HuH-7.5 (cell line): ENCODE measurements around the gene SCO2.

Experiments
- DNase-seq: peaks from one replicate; pipeline ENCODE4 v3.0.0; 2011; ENCODE audit warnings: low spot score

The SCO2 gene

GRCh38 chr22:50498322-50498890 is 27.0 kb downstream of the SCO2 start:
- peak; percentile 90 for DNase-seq

DNA sequence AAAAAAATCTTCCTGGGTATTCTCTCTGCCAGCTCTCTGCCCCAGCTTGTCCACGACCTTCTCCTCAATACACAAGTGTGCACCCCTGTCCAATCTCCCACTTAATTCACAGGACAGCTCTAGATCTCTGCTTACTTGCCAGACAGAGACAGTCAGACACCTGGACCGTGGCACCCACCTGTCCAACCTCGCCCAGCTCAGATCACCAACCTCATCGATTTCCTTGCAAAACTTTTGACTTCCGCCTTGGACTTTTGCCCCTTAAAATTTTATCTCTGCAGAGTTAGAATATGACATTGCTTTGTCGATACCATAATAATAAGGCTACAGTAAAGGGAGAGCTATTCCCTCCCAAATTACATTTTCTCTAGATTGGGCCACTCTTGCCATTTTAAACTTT is 28.3 kb downstream of the SCO2 start:
- no peak for DNase-seq

DNA sequence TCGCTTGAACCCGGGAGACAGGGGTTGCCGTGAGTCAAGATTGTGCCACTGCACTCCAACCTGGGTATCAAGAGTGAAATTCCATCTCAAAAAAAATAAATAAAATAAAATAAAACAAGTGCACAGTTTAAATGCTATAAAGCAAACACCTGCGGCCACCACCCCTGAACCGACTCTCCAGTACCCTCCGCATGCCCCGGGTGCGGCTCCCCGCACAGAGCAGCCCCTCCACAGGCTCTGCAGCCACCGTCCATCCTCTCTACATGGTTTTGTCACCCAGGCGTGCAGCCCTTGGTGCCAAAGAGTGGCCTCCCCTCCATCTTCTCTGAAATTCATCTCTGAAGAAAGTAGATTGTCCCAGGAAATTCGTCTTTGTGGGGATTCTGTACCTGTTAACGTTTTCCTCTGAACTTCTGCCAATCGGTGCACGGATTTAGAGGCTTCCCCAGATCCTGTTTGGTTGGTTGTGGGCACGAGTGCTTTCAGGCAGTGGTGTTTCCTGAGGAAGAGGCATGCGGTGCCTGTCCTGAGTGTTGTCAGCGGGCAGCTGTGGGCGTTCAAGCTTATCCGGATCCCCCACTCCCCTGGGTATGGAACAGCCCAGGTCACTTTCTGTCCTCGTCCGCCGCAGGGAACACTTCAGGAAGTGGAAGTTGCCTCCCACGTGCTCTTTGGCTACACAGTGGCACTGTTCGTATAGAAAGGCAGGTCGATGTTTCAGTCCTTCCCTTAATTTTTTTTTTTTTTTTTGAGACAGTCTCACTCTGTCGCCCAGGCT is 34.7 kb downstream of the SCO2 start:
- DNase-seq: no peak

GRCh38 chr22:50489363-50490243 is 35.8 kb downstream of the SCO2 start:
- DNase-seq: no peak

- DNase-seq: no peak
Observed at GRCh38 chr22:50488886-50489285, 36.5 kb downstream of the SCO2 start.

DNA sequence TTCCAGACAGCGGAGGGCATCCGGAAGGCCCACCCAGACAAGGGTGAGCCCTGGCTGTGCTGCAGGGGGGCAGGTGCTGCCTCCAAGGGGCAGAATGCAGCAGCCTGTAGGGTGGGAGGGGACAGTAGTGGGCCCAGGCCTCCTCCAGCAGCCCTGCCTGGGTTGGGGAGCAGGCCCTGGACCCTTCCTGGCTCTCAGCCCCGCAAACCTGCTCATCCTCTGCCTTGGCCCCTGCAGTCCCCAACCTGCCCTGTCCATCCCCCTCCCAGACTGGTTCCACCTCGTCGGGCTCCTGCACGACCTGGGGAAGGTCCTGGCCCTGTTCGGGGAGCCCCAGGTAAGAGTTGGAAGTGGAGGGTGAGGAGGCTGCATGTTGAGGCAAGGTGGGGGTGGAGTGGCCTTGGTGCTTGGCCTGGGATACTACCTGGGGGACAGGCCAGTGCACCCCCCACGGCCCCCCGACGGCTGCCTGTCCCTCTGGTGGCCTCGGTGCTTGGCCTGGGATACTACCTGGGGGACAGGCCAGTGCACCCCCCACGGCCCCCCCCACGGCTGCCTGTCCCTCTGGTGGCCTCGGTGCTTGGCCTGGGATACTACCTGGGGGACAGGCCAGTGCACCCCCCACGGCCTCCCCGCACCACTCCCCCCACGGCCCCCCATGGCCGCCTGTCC is 37.3 kb downstream of the SCO2 start:
- DNase-seq: no peak

- no peak for DNase-seq
Observed at GRCh38 chr22:50487290-50488005, 38.0 kb downstream of the SCO2 start.

DNA sequence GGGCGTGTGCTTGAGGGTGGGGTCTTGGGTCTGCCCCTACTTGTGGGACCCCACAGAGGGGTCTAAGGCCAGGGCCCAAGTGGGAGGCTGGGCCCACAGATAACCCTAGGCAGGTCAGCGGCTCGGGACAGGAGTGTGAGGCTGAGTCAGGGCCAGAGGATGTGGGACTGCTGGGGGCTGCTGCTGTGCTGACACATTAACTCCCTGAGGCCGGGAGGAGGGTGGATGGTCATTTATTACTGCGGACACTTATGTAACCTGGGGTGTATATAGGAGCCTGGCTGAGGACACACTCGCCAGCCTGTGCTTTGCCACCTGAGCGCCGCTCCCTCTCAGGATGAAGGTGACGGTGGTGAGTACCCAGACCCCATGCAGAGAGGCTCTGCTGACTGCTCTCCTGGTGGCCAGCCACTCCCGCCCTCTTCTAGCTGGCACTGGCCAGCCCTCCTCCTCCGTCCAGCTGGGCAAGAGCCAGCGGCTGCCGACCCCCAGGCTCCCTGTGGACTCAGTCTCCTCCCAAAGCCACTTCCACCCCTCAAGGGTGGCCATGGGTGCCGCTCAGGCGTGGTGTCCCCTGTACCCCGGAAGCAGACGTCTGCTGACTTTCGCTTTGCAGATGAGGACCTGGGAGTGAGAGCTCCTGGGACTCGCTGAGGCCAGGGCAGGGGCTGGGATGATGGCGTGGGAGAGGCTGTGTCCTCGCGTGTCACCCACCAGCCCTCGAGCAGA is 38.7 kb downstream of the SCO2 start, which contains the start of gene MIOX:
Gene MIOX, plus strand, starts transcription at position 299 of the 729 bp plus-strand sequence. Its CDS starts 39 bp downstream, at position 338.
- DNase-seq: no peak

DNA sequence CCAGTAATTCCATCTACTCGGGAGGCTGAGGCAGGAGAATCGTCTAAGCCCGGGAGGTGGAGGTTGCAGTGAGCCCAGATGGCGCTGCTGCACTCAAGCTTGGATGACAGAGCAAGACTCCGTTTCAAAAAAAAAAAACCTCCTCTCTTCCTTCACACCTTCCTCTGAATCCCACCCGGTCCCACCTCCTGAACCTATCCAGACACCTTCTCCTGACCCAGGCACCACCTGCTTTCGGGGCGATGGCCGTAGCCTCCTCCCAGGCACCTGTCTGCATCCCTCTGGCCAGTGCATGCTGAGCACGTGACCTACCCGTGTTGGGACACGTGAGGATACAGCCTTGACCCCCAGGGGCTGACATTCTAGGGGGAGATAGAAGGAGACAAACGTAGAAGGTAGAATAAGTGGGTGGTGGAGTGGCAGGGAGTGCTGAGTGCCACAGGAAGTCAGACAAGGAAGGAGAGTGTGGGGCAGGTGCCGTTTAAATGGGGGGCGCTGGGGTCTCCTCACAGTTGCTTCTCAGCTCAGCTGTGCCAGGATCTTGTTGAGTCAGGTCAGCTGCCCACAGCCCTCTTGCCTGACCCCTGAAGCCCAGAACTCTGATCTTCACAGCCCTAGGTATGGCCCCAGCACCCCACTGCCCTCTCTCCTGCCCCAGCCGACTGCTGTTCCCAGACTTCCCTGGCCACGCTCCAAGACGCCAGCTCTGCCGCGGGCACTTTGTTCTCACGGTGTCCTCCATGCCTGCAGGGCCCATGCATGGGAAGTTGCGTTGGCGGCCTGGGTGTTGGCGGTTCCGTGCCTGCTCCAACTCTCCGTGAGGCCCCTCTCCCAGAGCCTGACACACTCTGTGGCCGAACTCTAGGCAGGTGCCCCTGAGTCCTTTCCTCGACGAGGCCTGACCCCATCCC is 39.9 kb downstream of the SCO2 start:
- DNase-seq: no peak

- DNase-seq: no peak
Observed at GRCh38 chr22:50483977-50484853, 41.2 kb downstream of the SCO2 start.

GRCh38 chr22:50483556-50483955 is 41.8 kb downstream of the SCO2 start:
- DNase-seq: no peak

DNA sequence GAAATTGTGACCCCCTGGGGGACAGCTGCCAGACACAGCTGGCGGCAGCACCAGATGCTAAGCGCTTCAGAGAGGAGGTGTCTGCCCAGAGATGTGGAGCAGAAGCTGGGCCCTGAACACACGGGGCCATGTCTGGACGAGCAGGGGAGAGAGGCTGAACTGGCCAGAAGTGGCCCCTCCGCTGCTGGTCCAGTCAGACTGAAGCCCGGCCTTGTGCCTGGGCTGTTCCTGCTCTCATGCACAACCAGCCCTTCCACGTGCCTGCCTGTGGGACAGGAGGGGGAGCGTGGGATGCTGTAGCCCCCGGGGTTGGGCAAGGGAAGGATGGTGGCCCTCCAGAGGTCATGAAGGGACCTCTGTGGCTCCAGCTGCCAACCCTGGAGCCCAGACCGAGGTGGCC is 42.3 kb downstream of the SCO2 start:
- no peak for DNase-seq

GRCh38 chr22:50482107-50483074 is 43.0 kb downstream of the SCO2 start:
- peak; percentile 64 for DNase-seq

- peak; percentile 94 for DNase-seq
Observed at GRCh38 chr22:50481440-50482106, 43.8 kb downstream of the SCO2 start, which contains the start of gene ADM2. Gene ADM2, plus strand, starts transcription at chr22:50481543. Its CDS starts 305 bp downstream, at chr22:50481848.

GRCh38 chr22:50481045-50481439 is 44.4 kb downstream of the SCO2 start:
- DNase-seq: no peak

- no peak for DNase-seq
Observed at GRCh38 chr22:50479721-50480120, 45.7 kb downstream of the SCO2 start.

GRCh38 chr22:50477923-50478322 is 47.5 kb downstream of the SCO2 start:
- no peak for DNase-seq
